Stimulated activated CD4-positive, alpha-beta T cell treated with anti-CD3 and anti-CD28 coated beads, TNF-alpha, amount 100 ng/mL, for 48 hours (primary cell): ENCODE data around the gene FRMD4A.

ENCODE experiments used
- DNase-seq, 3 donors: peaks; one replicate each; pipeline ENCODE4 v3.0.0-alpha.2; 2020; ENCODE audit warnings: low read depth in 3 of 3

FRMD4A gene

DNA sequence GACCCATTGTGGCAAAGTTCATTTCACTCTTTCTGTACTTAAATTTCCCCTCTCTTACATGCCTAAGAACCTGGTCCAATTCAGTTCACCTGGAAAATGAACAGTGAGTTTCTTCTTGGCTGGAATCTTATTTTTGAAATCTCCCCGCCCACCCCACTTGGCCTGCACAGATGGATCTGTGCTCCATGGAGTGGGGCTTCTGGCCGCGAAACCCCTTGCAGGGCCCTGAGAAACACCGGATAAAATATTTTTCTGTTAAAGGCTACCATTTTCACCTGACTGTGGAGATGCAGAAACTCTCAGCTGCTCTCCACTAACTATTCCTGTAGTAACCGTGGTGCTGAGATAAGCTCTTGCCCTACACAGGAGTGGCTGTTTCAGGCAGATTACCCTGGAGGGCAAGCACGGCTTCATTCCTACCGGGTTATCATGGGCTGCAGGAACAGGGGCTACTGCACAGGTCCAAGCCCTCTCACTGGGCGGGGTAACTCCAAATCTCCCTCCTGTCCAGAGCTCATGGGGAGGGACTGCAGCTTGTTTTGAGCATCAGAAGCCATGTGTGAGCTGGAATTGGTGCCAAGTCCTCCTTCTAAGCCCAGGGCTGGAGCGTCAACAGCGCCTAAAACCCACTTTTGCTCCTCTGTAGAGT, 625.1 kb downstream of the FRMD4A start:
- no peak for DNase-seq

- no peak for DNase-seq
These were observed 625.8 kb downstream of the FRMD4A start for GRCh38 chr10:13704964-13705363.

- DNase-seq = no peak
These were observed 626.7 kb downstream of the FRMD4A start for GRCh38 chr10:13703997-13704536.

GRCh38 chr10:13703101-13703818, 627.5 kb downstream of the FRMD4A start:
- no peak for DNase-seq

- no peak for DNase-seq
These were observed 629.4 kb downstream of the FRMD4A start for GRCh38 chr10:13701157-13701919.

GRCh38 chr10:13700473-13701144, 630.1 kb downstream of the FRMD4A start:
- no peak for DNase-seq

- DNase-seq = no peak
These were observed 631.5 kb downstream of the FRMD4A start for GRCh38 chr10:13699216-13699615.

- DNase-seq = no peak
These were observed 632.5 kb downstream of the FRMD4A start for GRCh38 chr10:13698217-13698616.

DNA sequence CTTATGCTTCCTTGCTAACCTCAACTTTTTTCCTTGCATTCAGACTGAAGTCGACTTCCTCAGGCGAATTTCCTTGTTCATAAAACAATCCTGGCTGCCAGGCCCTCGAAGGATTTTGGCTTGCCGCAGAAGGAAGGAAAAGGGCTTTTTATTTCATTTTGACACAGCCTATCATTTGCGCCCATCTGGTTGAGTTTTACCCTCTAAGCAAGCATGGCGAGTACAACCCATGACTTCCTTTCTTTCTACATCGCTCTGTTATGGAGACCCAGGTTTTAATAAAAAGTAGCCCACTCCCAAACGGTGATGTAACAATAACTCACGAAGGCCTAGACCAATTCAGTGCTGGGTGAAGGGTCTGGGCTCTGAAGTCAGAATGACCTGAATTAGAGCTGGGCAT, 634.7 kb downstream of the FRMD4A start:
- DNase-seq = no peak

DNA sequence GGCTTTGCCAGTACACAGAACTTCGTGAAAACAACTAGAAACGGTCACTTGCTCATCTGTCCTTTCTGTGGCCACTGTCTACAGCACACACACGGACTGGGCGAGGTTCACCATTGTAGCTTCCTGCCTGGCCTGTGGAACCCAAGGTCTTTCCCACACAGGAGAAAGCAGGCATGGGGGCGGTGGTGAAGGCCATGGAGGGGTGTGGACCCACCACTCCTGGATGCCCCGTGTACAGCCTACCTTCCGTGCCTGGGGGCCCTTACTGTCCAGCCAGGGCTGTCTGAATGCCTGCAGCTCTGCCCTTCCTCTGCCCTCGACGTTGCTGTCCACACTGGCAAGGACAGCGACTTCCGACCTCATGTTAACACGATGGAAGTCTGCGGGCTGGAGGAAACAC, 635.1 kb downstream of the FRMD4A start:
- DNase-seq = no peak

DNA sequence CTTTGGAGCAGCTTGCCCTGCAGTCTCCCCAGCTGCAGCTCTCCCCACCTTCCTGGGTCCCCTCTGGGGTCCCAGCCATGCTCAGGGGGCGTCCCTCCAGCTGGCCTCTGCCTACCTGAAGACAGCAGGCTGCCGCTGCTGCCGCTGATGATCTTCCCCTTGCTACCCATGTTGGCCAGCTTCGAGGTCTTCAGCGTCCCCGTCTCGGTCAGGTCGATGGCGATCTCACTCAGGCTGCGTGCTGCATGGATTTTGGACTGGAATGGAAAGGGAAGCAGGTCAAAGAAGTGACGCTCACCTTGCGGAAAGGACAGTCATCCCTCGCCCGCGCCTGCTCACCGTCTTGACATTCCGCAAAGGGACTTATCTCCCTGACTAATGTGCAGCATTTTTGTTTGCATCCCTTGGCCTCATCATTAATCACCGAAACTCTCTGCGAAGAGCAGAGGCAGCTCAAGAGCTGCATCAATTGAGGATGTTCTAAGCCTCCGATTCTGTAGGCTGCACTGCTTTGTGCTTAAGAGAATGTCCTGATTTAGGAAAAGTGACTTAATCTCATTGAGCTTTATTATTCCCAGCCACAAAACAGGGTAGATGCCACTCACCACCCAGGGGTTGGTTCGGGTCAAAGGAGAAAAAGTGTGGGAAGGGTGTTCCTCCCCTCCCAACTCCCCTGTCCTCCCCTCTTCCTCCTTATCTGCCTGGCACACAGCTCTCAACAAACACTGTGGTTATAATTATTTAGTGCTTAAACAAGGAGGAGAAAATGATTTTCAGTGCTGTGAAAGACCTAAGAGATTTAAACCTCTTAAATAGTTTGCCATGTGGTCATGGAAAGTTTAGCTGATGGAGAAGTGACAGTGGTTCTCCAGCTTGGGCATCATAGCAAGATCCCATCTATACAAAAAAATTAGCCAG, 636.7 kb downstream of the FRMD4A start:
- no peak for DNase-seq

GRCh38 chr10:13690281-13690825, 640.4 kb downstream of the FRMD4A start:
- no peak for DNase-seq

- no peak for DNase-seq
These were observed 644.4 kb downstream of the FRMD4A start for GRCh38 chr10:13686331-13686752.

DNA sequence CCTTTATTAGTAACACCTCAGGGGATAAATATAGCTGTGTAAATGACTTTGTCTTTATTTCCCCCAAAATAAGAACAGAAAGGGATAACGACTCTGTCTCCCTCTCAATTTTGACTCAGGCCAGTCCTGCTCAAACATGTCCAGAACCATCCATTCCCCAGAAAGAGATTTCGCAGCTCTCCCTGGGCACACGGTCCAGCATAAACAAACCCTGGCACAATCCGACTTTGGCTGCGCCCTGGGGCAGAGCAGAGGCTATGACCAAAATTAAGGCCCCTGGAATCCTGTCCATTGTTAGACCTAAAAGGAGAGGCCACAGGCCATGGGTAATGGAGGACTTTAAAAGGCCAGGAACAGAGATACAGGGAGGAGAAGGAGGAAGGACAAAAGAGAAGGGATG, 644.8 kb downstream of the FRMD4A start:
- no peak for DNase-seq

DNA sequence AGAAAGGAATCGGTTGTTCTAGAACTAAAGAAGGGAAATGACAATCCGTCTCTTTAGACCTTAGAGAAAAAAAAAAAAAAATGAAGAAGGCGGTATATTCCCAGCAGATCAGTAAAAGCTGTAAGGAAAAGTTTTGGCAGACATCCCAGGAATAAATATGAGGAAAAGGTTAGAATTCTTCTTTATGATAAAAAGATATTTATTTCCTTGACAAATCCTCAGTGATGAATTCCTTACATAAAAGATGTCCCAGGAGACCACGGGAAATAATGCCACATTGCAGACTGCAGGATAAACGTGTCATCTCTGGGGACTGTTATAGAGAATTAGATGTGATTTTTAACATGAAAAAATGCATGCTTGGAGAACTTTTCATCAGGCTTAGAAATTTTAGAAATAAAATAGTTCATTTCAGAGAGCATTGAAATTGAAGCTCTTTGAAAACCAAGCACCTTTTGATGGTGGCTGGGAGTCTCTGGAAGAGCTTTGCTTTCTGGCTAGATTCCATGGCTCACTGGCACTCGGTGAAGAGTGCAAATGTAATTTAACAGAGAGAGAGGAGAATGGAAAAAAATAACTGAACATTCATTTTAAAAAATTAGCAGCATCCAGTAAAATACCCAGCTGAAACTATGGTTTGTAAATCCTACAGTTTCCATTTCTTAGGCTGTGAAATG, 645.8 kb downstream of the FRMD4A start:
- DNase-seq = no peak

GRCh38 chr10:13684252-13684791, 646.4 kb downstream of the FRMD4A start:
- no peak for DNase-seq

DNA sequence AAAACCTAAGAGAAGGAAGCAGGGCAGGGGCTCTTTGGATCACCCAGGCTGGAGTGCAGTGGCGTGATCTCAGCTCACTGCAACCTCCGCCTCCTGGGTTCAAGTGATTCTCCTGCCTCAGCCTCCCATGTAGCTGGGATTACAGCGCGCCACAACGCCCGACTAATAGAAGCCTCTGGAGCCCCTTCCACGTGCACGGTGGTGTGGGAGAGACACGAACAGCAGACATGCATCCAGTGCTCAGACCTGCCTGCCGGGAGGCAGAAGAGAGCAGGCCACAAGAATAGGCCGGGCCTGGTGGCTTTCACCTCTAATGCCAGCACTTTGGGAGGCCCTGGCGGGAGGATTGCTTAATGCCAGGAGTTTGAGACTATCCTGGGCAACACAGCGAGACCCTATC, 647.7 kb downstream of the FRMD4A start:
- DNase-seq = no peak

- no peak for DNase-seq
These were observed 648.8 kb downstream of the FRMD4A start for GRCh38 chr10:13681960-13682359.

DNA sequence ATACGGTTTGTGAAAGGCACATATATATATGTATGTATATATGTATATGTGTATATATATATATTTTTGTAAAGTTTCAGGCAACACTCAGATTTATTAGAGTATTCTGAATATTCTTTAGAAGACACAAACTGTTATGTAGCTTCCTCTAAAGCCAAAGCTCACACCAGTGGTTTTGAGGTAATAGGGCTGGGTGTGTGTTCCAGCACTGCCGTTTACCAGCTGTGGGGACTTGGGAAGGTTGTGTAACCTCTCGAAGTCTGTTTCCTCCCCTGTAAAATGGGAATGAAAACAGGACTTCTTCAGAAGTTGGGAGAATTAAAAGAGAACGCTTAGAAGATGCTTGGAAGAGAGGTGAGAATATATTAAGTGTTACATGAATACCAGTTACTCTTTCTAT, 649.2 kb downstream of the FRMD4A start:
- no peak for DNase-seq

GRCh38 chr10:13681095-13681494, 649.6 kb downstream of the FRMD4A start:
- DNase-seq = no peak
